Measurements from ENCODE around the gene SH3BP5. TPM values are rescaled to one million over a fixed set of nuclear protein-coding genes. Genes with fewer than 3 reads are reported as not detected.

SH3BP5 gene
- total RNA-seq, 1 experiment from 2014 or later = 13.9 TPM

DNA sequence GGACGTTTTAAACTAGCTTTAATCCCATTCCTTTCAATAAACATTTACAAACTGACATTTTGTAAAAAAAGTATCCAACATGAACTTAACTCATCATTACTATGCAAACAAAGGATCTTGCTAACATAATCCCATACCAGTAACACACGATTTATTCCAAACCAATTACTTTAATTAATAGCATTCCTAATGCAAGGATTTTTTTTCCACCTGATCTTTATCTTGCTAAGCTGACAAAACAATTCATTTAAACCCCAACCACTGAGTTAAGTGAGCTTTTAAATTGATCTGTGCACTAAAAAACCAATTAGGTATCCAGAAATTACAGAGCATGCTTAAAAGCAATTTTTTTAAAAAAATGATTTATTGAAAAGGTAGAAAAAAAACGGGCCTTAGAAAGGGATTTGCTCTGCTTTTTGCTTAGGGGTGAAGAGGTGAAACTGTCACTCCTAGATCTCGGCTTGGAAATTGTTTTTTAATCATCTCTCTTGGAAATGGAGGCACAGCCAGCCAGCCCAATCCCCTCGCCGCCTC is 1.2 kb downstream of the SH3BP5 start:
- H3K27me3 ChIP-seq (ENCODE audit: insufficient read depth, low read length) = no peaks in the 10 kb centered on the region
- H4K20me1 ChIP-seq (ENCODE audit: insufficient read depth) = no peaks in the 10 kb centered on the region
- ChIA-PET RAD21 (ENCODE audit: low non-redundant PET in 1 of 2, low total read pairs in 2 of 2, uncharacterized antibody in 2 of 2, unreplicated experiment in 2 of 2) (interaction anchor here in 1 of 2 experiments (0.5 to 0.7 kb wide), 2 partner anchors 11 to 61 kb away, joined by 4 read pairs; no protein-coding TSS in a partner anchor), CTCF (interaction anchor here (1.3 kb wide), 1 partner anchor 63 kb away, joined by 3 read pairs; no protein-coding TSS in a partner anchor), POLR2A (no interaction called here)
- no peaks in the 10 kb centered on the region for H3K9me3 ChIP-seq (ENCODE audit: control insufficient read depth in 1 of 2, insufficient read depth in 1 of 2, low read depth in 1 of 2, low read length in 2 of 2)
- no peaks in the 10 kb centered on the region for H3K9me2 ChIP-seq (ENCODE audit: insufficient read depth)
- TF ChIP-seq CBX3 (IDR thresholded peaks at IDR 0.05; ENCODE audit: low read depth) = no peak
- TF ChIP-seq EZH2 (IDR thresholded peaks at IDR 0.05) = no peak
- no peak for TF ChIP-seq FOSL1 (IDR thresholded peaks at IDR 0.05; ENCODE audit: low read depth)
- TF ChIP-seq, protein P1, sequence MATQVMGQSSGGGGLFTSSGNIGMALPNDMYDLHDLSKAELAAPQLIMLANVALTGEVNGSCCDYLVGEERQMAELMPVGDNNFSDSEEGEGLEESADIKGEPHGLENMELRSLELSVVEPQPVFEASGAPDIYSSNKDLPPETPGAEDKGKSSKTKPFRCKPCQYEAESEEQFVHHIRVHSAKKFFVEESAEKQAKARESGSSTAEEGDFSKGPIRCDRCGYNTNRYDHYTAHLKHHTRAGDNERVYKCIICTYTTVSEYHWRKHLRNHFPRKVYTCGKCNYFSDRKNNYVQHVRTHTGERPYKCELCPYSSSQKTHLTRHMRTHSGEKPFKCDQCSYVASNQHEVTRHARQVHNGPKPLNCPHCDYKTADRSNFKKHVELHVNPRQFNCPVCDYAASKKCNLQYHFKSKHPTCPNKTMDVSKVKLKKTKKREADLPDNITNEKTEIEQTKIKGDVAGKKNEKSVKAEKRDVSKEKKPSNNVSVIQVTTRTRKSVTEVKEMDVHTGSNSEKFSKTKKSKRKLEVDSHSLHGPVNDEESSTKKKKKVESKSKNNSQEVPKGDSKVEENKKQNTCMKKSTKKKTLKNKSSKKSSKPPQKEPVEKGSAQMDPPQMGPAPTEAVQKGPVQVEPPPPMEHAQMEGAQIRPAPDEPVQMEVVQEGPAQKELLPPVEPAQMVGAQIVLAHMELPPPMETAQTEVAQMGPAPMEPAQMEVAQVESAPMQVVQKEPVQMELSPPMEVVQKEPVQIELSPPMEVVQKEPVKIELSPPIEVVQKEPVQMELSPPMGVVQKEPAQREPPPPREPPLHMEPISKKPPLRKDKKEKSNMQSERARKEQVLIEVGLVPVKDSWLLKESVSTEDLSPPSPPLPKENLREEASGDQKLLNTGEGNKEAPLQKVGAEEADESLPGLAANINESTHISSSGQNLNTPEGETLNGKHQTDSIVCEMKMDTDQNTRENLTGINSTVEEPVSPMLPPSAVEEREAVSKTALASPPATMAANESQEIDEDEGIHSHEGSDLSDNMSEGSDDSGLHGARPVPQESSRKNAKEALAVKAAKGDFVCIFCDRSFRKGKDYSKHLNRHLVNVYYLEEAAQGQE (IDR thresholded peaks at IDR 0.05; ENCODE audit: low read depth) = no peak
- no peak for TF ChIP-seq SRF (IDR thresholded peaks at IDR 0.05; ENCODE audit: low read depth)
- no peak for TF ChIP-seq JUND (IDR thresholded peaks at IDR 0.05)
- no peak for TF ChIP-seq YY1 (IDR thresholded peaks at IDR 0.05; ENCODE audit: extremely low read depth, insufficient replicate concordance, low read depth, low read length)
- no peak for TF ChIP-seq ZFX (IDR thresholded peaks at IDR 0.05)
- no peak for TF ChIP-seq RAD21 (IDR thresholded peaks at IDR 0.05; ENCODE audit: low read depth)
- TF ChIP-seq CTCF (IDR thresholded peaks at IDR 0.05 in 2 of 3, conservative IDR thresholded peaks at IDR 0.05 in 1 of 3; ENCODE audit: borderline replicate concordance in 1 of 3, insufficient read depth in 1 of 3, low read depth in 2 of 3, low read length in 2 of 3) = no peak
- TF ChIP-seq SIN3A (IDR thresholded peaks at IDR 0.05; ENCODE audit: low read depth) = no peak
- TF ChIP-seq SP1 (IDR thresholded peaks at IDR 0.05; ENCODE audit: low read depth) = no peak
- no peak for TF ChIP-seq TCF7L2 (IDR thresholded peaks at IDR 0.05; ENCODE audit: borderline replicate concordance, extremely low read depth, insufficient read depth, insufficient read length)
- no peak for TF ChIP-seq EGR1 (IDR thresholded peaks at IDR 0.05; ENCODE audit: low read depth)
- TF ChIP-seq ZBTB33 (IDR thresholded peaks at IDR 0.05; ENCODE audit: extremely low read depth, insufficient replicate concordance, low read length) = no peak
- no peak for TF ChIP-seq POLR2AphosphoS5 (IDR thresholded peaks at IDR 0.05; ENCODE audit: low read depth, low read length)
- TF ChIP-seq, protein P2, sequence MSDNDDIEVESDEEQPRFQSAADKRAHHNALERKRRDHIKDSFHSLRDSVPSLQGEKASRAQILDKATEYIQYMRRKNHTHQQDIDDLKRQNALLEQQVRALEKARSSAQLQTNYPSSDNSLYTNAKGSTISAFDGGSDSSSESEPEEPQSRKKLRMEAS (IDR thresholded peaks at IDR 0.05) = no peak
- TF ChIP-seq POLR2A (IDR thresholded peaks at IDR 0.05; ENCODE audit: borderline replicate concordance, extremely low read depth, insufficient read depth, insufficient read length) = no peak
- no peak for TF ChIP-seq ATF3 (IDR thresholded peaks at IDR 0.05)
- TSS peak; percentile 43 for BruUV-seq (replicated peaks)
- ATAC-seq = no peak; the same call in 1 of the 2 replicates
- H3K4me2 ChIP-seq (ENCODE audit: low read length) = peak overlapping the region; percentile 94
- peaks cover 8 to 31% of the 10 kb centered on the region in 2 experiments for H3K4me1 ChIP-seq (ENCODE audit: control insufficient read depth in 1 of 2, insufficient read depth in 2 of 2, low read length in 2 of 2)
- no peak overlapping the region for H2AFZ ChIP-seq (ENCODE audit: low read depth, low read length, poor library complexity, severe bottlenecking)
- peak overlapping the region; percentile 89 to 92 for H3K4me3 ChIP-seq (replicated peaks in 1 of 2; ENCODE audit: low read depth in 1 of 2, low read length in 2 of 2)
- H3K9ac ChIP-seq (ENCODE audit: low read length) = peak overlapping the region; percentile 77
- peaks cover 0 to 4% of the 10 kb centered on the region in 2 experiments; a peak in 1 of 4 replicates for H3K36me3 ChIP-seq (ENCODE audit: control insufficient read depth in 1 of 2, insufficient read depth in 2 of 2, low read length in 2 of 2)
- H3K27ac ChIP-seq (ENCODE audit: low read depth, low read length) = no peak overlapping the region
- DNase-seq (ENCODE audit: low read depth, low spot score) = no peak
- intact Hi-C loops (cut with micrococcal nuclease) = no loop called here
- H3K79me2 ChIP-seq (ENCODE audit: insufficient read depth, low read length) = 0 out of 2 replicates have a peak, but pooled peaks cover 1% of the 10 kb centered on the region
